H1 (cell line): ENCODE results near the gene PARP16. TPM values are rescaled to one million over a fixed set of nuclear protein-coding genes. Genes with fewer than 3 reads are reported as not detected.

Experiments
- CTCF ChIA-PET: fragments of 300-600 bp; sonication (Branson Sonifier 250); formaldehyde crosslinking; loops from one replicate; lab custom pipeline; 2021; ENCODE audit not compliant: partially characterized antibody; lab: Charles Lee
- POLR2A ChIA-PET: fragments of 300-600 bp; sonication (Branson Sonifier 250); formaldehyde crosslinking; loops from one replicate; lab custom pipeline; 2021; ENCODE audit warnings: inconsistent platforms; ENCODE audit not compliant: partially characterized antibody; lab: Charles Lee
- DNase-seq, 2 experiments: peaks; one replicate each; pipeline versions ENCODE4 v3.0.0 to v3.0.0-alpha.2; 2010 to 2022; ENCODE audit warnings: low spot score in 2 of 2, low read depth in 1 of 2, mixed read lengths in 1 of 2
- FAIRE-seq: peaks from 2 replicates; lab custom pipeline; 2011; peaks lifted over from hg19 to GRCh38; lab: Jason Lieb, UNC
- H2AFZ ChIP-seq: 2 replicates; pipeline ENCODE4 v1.8.1; 2012; ENCODE audit warnings: low read length, inconsistent platforms
- H2AK5ac ChIP-seq: 2 replicates; pipeline ENCODE4 v1.6.1; 2013; ENCODE audit warnings: low read depth, low read length
- H2BK120ac ChIP-seq: replicated peaks from 2 replicates; pipeline ENCODE3; 2013; ENCODE audit warnings: low read depth, low read length, inconsistent platforms
- H2BK12ac ChIP-seq: 2 replicates; pipeline ENCODE4 v1.6.1; 2013; ENCODE audit warnings: low read depth, low read length
- H2BK15ac ChIP-seq: 2 replicates; pipeline ENCODE4 v1.6.1; 2013; ENCODE audit warnings: low read length
- H2BK20ac ChIP-seq: 2 replicates; pipeline ENCODE4 v1.6.1; 2013; ENCODE audit warnings: low read length
- H2BK5ac ChIP-seq: 2 replicates; pipeline ENCODE4 v1.6.1; 2013; ENCODE audit warnings: low read depth, low read length
- H3K14ac ChIP-seq: 2 replicates; pipeline ENCODE4 v1.6.1; 2013; ENCODE audit warnings: inconsistent platforms; ENCODE audit not compliant: insufficient read length
- H3K18ac ChIP-seq: 2 replicates; pipeline ENCODE4 v1.6.1; 2013; ENCODE audit warnings: low read length; ENCODE audit errors: extremely low read depth
- H3K23ac ChIP-seq: 2 replicates; pipeline ENCODE4 v1.6.1; 2013; ENCODE audit warnings: inconsistent platforms; ENCODE audit not compliant: insufficient read length
- H3K23me2 ChIP-seq: 2 replicates; pipeline ENCODE4 v1.6.1; 2013; ENCODE audit warnings: low read depth, low read length
- H3K27ac ChIP-seq: 2 replicates; pipeline ENCODE4 v1.6.1; 2011; ENCODE audit warnings: low read depth, low read length, inconsistent platforms
- H3K27me3 ChIP-seq, 4 experiments: replicated peaks in 1 of 4; 1 replicate in 1 of 4; 2 replicates in 3 of 4; pipeline versions ENCODE4 v1.6.1 to v1.8.1; 2011 to 2013; ENCODE audit warnings: low read length in 3 of 4, mild to moderate bottlenecking in 3 of 4, inconsistent platforms in 2 of 4, mixed read lengths in 2 of 4, moderate library complexity in 1 of 4; ENCODE audit not compliant: control insufficient read depth in 3 of 4, insufficient read depth in 3 of 4; ENCODE audit errors: extremely low read depth in 1 of 4
- H3K36me3 ChIP-seq, 4 experiments: 2 replicates each; pipeline versions ENCODE4 v1.6.1 to v1.8.1; 2011 to 2013; ENCODE audit warnings: mild to moderate bottlenecking in 4 of 4, low read length in 3 of 4, moderate library complexity in 2 of 4, control low read depth in 1 of 4, inconsistent platforms in 1 of 4; ENCODE audit not compliant: insufficient read depth in 4 of 4, control insufficient read depth in 2 of 4
- H3K4ac ChIP-seq: replicated peaks from 2 replicates; pipeline ENCODE3; 2013; ENCODE audit warnings: low read length, low read depth, mixed read lengths, inconsistent platforms; ENCODE audit not compliant: insufficient read length
- H3K4me1 ChIP-seq, 4 experiments: replicated peaks in 1 of 4; 1 replicate in 1 of 4; 2 replicates in 3 of 4; pipeline versions ENCODE4 v1.6.1 to v1.8.1; 2011 to 2013; ENCODE audit warnings: low read length in 3 of 4, inconsistent platforms in 2 of 4, mixed read lengths in 1 of 4; ENCODE audit not compliant: insufficient read depth in 4 of 4, control insufficient read depth in 3 of 4
- H3K4me2 ChIP-seq, 2 experiments: 2 replicates each; pipeline versions ENCODE4 v1.6.1 to v1.8.1; 2011 to 2013; ENCODE audit warnings: low read depth in 2 of 2, low read length in 2 of 2, control low read depth in 1 of 2, inconsistent platforms in 1 of 2, mild to moderate bottlenecking in 1 of 2; ENCODE audit not compliant: insufficient read depth in 1 of 2
- H3K4me3 ChIP-seq, 4 experiments: fragments of 200-600, 300-600 bp in 1 of 4; sonication (generic), shearing (Covaris generic), sonication (Bioruptor Twin) in 1 of 4; 2 replicates each; pipeline versions ENCODE4 v1.5.1 to v1.8.1; 2011 to 2016; ENCODE audit warnings: low read length in 4 of 4, low read depth in 3 of 4, control low read depth in 2 of 4, inconsistent platforms in 2 of 4, mild to moderate bottlenecking in 2 of 4, mixed read lengths in 1 of 4, moderate library complexity in 1 of 4; ENCODE audit not compliant: insufficient read depth in 2 of 4; ENCODE audit errors: extremely low read depth in 1 of 4
- H3K56ac ChIP-seq: replicated peaks from 2 replicates; pipeline ENCODE3; 2013; ENCODE audit warnings: low read depth, mild to moderate bottlenecking, mixed read lengths, low read length, inconsistent platforms; ENCODE audit not compliant: insufficient read length
- H3K79me1 ChIP-seq: 2 replicates; pipeline ENCODE4 v1.6.1; 2013; ENCODE audit warnings: low read depth, low read length, control low read depth
- H3K79me2 ChIP-seq, 2 experiments: 2 replicates each; pipeline versions ENCODE4 v1.6.1 to v1.8.1; 2012 to 2013; ENCODE audit warnings: low read length in 2 of 2, mild to moderate bottlenecking in 2 of 2, inconsistent platforms in 1 of 2; ENCODE audit not compliant: insufficient read depth in 2 of 2, control insufficient read depth in 1 of 2
- H3K9ac ChIP-seq, 4 experiments: replicated peaks in 1 of 4; 1 replicate in 1 of 4; 2 replicates in 3 of 4; pipeline versions ENCODE4 v1.6.1 to v1.8.1; 2011 to 2013; ENCODE audit warnings: low read depth in 3 of 4, low read length in 3 of 4, control low read depth in 2 of 4, mild to moderate bottlenecking in 2 of 4, moderate library complexity in 2 of 4, inconsistent platforms in 1 of 4; ENCODE audit errors: extremely low read depth in 1 of 4
- H3K9me3 ChIP-seq, 2 experiments: 2 replicates each; pipeline versions ENCODE4 v1.6.1 to v1.8.1; 2012 to 2013; ENCODE audit warnings: mild to moderate bottlenecking in 2 of 2, moderate library complexity in 2 of 2, control low read depth in 1 of 2, inconsistent platforms in 1 of 2, low read depth in 1 of 2, low read length in 1 of 2, mixed read lengths in 1 of 2; ENCODE audit not compliant: insufficient read depth in 2 of 2
- H4K20me1 ChIP-seq, 2 experiments: replicated peaks in 1 of 2; 2 replicates each; pipeline versions ENCODE3 to v1.8.1; 2011 to 2013; ENCODE audit warnings: inconsistent platforms in 2 of 2, low read length in 2 of 2, mild to moderate bottlenecking in 1 of 2; ENCODE audit not compliant: insufficient read depth in 2 of 2, control insufficient read depth in 1 of 2
- H4K5ac ChIP-seq: 2 replicates; pipeline ENCODE4 v1.6.1; 2013; ENCODE audit warnings: low read length, low read depth, mixed read lengths, inconsistent platforms; ENCODE audit not compliant: insufficient read length
- H4K8ac ChIP-seq: 2 replicates; pipeline ENCODE4 v1.8.0; 2013; ENCODE audit warnings: mild to moderate bottlenecking, moderate library complexity, low read length, inconsistent platforms; ENCODE audit not compliant: insufficient read depth; ENCODE audit errors: extremely low read depth
- H4K91ac ChIP-seq: replicated peaks from 2 replicates; pipeline ENCODE3; 2013; ENCODE audit warnings: low read length, mixed read lengths, inconsistent platforms; ENCODE audit not compliant: insufficient read length
- CHD1 ChIP-seq: IDR thresholded peaks from 2 replicates; pipeline ENCODE4 v1.6.1; 2012; ENCODE audit warnings: low read depth, low read length, improper control_type of control experiment
- E2F6 ChIP-seq: IDR thresholded peaks from 2 replicates; pipeline ENCODE4 v1.6.1; 2012; ENCODE audit warnings: inconsistent platforms
- EGR1 ChIP-seq: IDR thresholded peaks from 2 replicates; pipeline ENCODE4 v1.6.1; 2011; ENCODE audit warnings: low read depth, low read length, borderline replicate concordance
- HDAC6 ChIP-seq: IDR thresholded peaks from one replicate; pipeline ENCODE4 v1.7.1; 2012; ENCODE audit warnings: low read depth, mild to moderate bottlenecking, inconsistent platforms, low read length, moderate library complexity
- JUN ChIP-seq: IDR thresholded peaks from 2 replicates; pipeline ENCODE4 v1.6.1; 2011; ENCODE audit warnings: low read depth, mild to moderate bottlenecking, improper control_type of control experiment, low read length
- PHF8 ChIP-seq: fragments of 200-600 bp; sonication (generic); conservative IDR thresholded peaks from 2 replicates; pipeline ENCODE4 v1.7.1; 2012; ENCODE audit warnings: low read depth, mild to moderate bottlenecking, inconsistent platforms, low read length, moderate library complexity
- RAD21 ChIP-seq, 2 experiments: IDR thresholded peaks in 1 of 2; conservative IDR thresholded peaks in 1 of 2; 2 replicates each; pipeline ENCODE4 v1.6.1; 2011; ENCODE audit warnings: low read depth in 2 of 2, low read length in 2 of 2, improper control_type of control experiment in 1 of 2, inconsistent platforms in 1 of 2, mild to moderate bottlenecking in 1 of 2, moderate library complexity in 1 of 2
- SIRT6 ChIP-seq: IDR thresholded peaks from one replicate; pipeline ENCODE4 v1.7.1; 2012; ENCODE audit warnings: low read length, inconsistent platforms
- SP1 ChIP-seq: IDR thresholded peaks from 2 replicates; pipeline ENCODE4 v1.6.1; 2011; ENCODE audit warnings: low read depth, low read length
- TBP ChIP-seq: IDR thresholded peaks from 2 replicates; pipeline ENCODE4 v1.6.1; 2011; ENCODE audit warnings: low read depth, low read length, improper control_type of control experiment
- TEAD4 ChIP-seq: IDR thresholded peaks from 2 replicates; pipeline ENCODE4 v1.6.1; 2012; ENCODE audit warnings: low read depth, low read length, inconsistent platforms, mixed read lengths
- USF2 ChIP-seq: IDR thresholded peaks from 2 replicates; pipeline ENCODE4 v1.6.1; 2011; ENCODE audit warnings: low read length, improper control_type of control experiment
- WGBS, 2 experiments: shearing (Covaris generic) in 1 of 2; methylation state at CpG; one replicate each; pipeline versions ENCODE4 v1.1.6 to v1.1.7; 2013 to 2015; ENCODE audit warnings: low lambda C conversion rate in 2 of 2, mixed read lengths in 2 of 2, inconsistent platforms in 1 of 2, low coverage in 1 of 2, missing lambda C conversion rate in 1 of 2; ENCODE audit not compliant: insufficient replicate concordance in 2 of 2, insufficient coverage in 1 of 2, insufficient read length in 1 of 2; ENCODE audit errors: extremely low coverage in 1 of 2, missing lambda C conversion rate in 1 of 2; 5-methylcytosine and 5-hydroxymethylcytosine counted together
- polyA plus RNA-seq, 7 experiments: library from polyadenylated mRNA; depleted of rRNA in 3 of 7; stranded (reverse) in 5 of 7; unstranded in 2 of 7; fragments of >200 nt in 5 of 7; fragments of 200-250 nt in 2 of 7; gene quantifications; 1 replicate in 5 of 7; 2 replicates in 1 of 7; 4 replicates in 1 of 7; pipeline versions ENCODE4 v1.2.1 to v1.2.3, GENCODE V29; 2011 to 2013; ENCODE audit warnings: missing spikeins in 2 of 7, mixed read lengths in 2 of 7
- total RNA-seq: library from RNA; stranded (reverse); fragmentation: NEBNext Ultra II Directional; extraction: Animal tissue kit (Norgen Biotek cat#: 25700); gene quantifications from 2 replicates; pipeline ENCODE4 v1.2.1, GENCODE V29; 2021

The PARP16 gene
- total and polyA plus RNA-seq, 2 of the 8 experiments (the other 6 are each of a cell fraction or from before 2014, with no cell fraction given) = 3.7 to 5.0 TPM

GRCh38 chr15:65212097-65212496 lies 74.6 kb downstream of the PARP16 start:
- FAIRE-seq = no peak
- no peaks in the 10 kb centered on the region for H3K36me3 ChIP-seq
- DNase-seq = peak in 1 of 2 experiments; percentile 71
- TF ChIP-seq E2F6 (peak; percentile 78), CHD1 (no peak), JUN (0 out of 2 replicates have a peak, but pooled peaks have one; percentile 28), SIRT6 (no peak), EGR1 (no peak), HDAC6 (no peak), TEAD4 (no peak), TBP (no peak), PHF8 (no peak), RAD21 (IDR thresholded peaks at IDR 0.05 in 1 of 2, conservative IDR thresholded peaks at IDR 0.05 in 1 of 2; ENCODE audit: low read depth in 2 of 2, low read length in 2 of 2) (peak; percentile 49 to 62), USF2 (0 out of 2 replicates have a peak, but pooled peaks have one; percentile 6), SP1 (no peak)

More at GRCh38 chr15:65212097-65212496, 74.6 kb downstream of the PARP16 start:
- H2BK20ac ChIP-seq = no peak overlapping the region
- no peak overlapping the region for H4K8ac ChIP-seq
- no peak overlapping the region for H3K4ac ChIP-seq
- no peak overlapping the region for H3K18ac ChIP-seq
- no peak overlapping the region for H3K14ac ChIP-seq
- no peak overlapping the region for H3K56ac ChIP-seq
- H4K91ac ChIP-seq = no peak overlapping the region
- H3K27me3 ChIP-seq = no peaks in the 10 kb centered on the region; a peak in 1 of 7 replicates
- no peak overlapping the region for H2BK120ac ChIP-seq
- H2AFZ ChIP-seq = no peak overlapping the region
- no peak overlapping the region for H3K23ac ChIP-seq
- H3K23me2 ChIP-seq = no peaks in the 10 kb centered on the region
- no peaks in the 10 kb centered on the region for H3K9me3 ChIP-seq
- 70% methylated on average over 5 of the region's 5 CpGs; no CpG with 5 or more reads in 1 of the 2 experiments for WGBS, 2 experiments
- no peaks in the 10 kb centered on the region for H3K79me1 ChIP-seq
- no peak overlapping the region for H3K4me3 ChIP-seq
- H2BK5ac ChIP-seq = no peak overlapping the region
- no peak overlapping the region for H2BK15ac ChIP-seq
- no peak overlapping the region for H4K5ac ChIP-seq
- H2BK12ac ChIP-seq = no peak overlapping the region
- H3K79me2 ChIP-seq = no peaks in the 10 kb centered on the region
- no peak overlapping the region for H2AK5ac ChIP-seq
- H3K9ac ChIP-seq = no peak overlapping the region
- H3K27ac ChIP-seq = no peak overlapping the region
- POLR2A ChIA-PET = interaction anchor here (0.9 to 1.2 kb wide), 7 partner anchors 12 to 93 kb away, joined by 3 to 5 read pairs (median 3); partner anchors contain the start of genes CLPX, PARP16 and RNU5B-1
- H3K4me2 ChIP-seq = no peak overlapping the region
- CTCF ChIA-PET = interaction anchor here (0.6 to 7.0 kb wide), 28 partner anchors 10 to 725 kb away, joined by 3 to 87 read pairs (median 6); partner anchors contain the start of gene PARP16
- H3K4me1 ChIP-seq = peaks cover 0 to 4% (median 0%) of the 10 kb centered on the region in 4 experiments; a peak in 3 of 7 replicates
- peaks cover 0 to 2% of the 10 kb centered on the region in 2 experiments for H4K20me1 ChIP-seq
